GM18498 (cell line): ENCODE data around the gene TBX3.

Source experiments
- ATAC-seq: cut with Tn5 transposase; IDR thresholded peaks from one replicate; pipeline ENCODE4 v1.9.1; 2021; ENCODE audit warnings: mild to moderate bottlenecking, moderate library complexity; ENCODE audit not compliant: unreplicated experiment

The TBX3 gene

DNA sequence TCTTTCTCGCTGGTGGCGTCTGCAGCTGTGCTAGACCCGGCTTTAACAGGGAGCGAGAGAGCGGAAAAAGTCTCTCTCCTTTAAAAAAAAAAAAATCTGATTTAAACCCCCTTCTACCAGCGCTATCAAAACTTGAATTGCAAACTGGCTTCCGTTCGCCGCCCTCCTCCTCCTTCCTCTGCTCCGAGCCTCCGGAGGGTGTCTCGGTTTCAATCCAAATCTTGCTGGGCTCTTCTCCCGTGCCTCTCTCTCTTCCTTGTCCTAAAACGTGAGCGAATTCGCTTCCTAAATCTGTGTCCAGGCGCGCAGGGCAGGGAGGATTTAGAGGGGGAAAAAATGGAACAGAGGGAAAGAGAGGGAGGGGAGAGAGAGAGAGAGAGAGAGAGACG, 272 bp downstream of the TBX3 start:
- ATAC-seq, result no peak

DNA sequence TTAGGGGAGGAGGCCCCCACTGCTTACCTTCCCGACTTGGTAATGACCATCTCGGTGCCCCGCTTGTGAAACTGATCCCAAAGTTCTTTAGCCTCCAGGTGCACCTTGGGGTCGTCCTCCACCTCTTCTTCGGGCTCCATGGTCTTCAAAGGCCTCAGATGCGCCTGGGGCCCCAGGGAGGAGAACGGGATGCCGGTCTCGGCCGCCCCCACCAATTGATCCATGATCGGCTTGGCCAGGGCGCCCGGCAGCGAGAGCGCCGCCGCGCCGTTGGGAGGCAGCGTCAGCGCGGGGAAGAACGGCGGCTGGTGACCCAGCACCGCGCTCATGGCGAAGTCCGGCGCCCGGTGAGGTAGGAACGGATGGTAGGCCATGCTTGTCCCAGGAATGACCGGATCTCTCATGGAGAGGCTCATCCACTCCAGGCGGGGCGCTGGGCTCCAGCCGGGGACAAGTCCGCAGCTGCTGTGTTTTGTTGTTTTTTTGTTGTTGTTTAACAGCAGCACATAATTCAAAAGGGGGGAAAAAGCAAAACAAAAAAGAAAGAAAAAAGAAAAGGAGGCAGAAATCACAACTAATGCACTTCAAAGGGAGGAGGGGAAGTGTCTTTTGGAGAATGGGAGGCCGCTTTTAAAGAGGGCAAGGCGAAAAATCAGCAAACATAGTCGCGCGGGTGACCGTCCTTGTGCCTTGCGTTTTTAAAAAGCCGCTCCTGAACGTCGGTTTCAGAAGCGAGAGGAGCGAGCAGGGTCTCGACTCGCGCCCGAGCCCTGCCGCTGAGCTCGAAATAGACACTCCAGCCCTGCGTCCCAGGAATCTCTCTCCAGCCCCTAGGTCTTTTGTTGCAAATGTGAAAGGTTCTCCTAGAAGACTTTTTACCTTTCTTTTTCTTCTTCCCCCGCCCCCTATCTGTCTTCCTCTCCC, 928 bp downstream of the TBX3 start:
- no peak for ATAC-seq

DNA sequence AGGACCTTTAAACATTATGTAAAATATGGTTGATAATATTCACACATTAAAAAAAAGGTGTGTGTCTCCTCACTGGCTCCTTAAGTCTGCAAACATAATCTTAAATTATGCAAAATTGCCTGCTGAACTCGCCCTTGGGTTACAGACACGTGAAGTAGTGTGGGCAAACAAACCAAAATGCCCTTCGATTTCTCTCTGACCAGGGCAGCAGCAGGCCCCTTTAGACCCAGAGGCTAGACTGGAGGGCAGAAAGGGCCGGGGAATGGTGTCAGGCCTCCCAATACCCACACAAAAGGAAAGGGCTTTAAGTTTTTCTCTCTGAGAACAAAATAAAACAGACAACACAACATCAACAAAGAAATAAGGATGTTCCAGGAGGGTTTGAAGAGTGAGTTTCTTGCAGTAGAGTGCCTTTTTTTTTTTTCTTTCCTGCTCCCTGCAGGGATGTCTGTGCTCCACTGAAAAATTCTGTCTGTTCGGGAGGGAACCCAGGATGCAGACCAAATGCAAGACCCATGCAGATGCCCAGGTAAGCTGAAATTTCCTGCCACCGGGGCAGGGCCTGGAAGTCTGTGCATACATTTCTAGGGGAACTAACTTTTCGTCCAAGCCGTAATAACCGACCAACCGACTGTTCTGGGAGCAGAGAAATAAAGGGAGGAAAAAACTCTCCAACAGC, 1.7 kb downstream of the TBX3 start:
- no peak for ATAC-seq

DNA sequence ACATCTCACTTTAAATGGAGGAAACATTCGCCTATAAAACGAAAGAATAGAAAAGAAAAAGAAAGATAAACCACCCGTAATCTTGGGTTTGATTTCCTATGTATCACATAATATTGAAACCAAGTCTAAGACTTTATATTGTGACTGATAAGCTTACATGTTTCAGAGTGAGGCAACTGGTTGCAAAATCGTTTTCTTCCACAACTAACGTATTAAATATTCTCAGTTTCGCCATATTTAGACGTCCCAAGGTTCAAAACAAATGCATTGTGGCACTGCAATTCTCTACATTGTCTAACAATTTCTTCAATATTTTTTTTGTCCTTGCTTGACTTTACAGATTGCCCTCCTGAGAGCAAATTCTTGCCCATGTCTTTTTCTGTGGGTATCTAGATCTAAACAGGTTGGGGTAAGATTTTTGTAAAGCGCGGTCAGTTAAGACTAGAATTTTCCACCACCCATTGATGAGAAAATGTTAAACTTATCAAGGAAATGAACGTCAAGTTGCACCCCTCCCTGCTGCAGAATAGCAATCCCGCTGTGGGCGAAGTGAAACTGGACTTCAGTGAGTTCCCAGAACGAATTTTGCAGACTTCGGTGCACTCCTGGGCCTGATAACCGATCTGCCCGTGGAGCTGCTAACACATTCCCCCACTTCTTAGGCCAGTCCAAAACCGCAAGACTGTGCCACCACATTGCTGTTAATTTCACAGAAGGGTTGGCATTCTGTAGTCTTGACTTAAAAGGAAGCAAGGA, 2.7 kb downstream of the TBX3 start:
- no peak for ATAC-seq

DNA sequence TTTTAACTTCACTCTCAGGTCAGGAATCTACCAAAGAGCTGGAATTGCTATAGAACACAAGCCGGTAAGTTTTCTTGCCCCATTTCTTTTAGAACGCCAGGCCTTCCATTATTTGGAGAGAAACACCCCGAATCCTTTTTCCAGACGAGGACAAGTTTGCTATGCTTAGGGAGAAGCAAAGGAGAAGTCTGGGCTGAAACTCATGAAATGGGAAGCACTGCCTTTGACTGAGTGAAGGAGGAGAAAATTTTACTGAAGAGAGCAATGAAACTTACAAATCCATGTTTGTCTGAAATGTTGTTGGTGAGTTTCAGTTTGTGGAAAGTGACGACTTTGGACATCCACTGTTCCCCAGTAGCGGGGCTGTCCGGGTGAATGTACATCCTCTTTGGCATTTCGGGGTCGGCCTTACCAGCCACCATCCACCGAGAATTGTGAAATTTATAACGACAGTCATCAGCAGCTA, 3.3 kb downstream of the TBX3 start:
- no peak for ATAC-seq

DNA sequence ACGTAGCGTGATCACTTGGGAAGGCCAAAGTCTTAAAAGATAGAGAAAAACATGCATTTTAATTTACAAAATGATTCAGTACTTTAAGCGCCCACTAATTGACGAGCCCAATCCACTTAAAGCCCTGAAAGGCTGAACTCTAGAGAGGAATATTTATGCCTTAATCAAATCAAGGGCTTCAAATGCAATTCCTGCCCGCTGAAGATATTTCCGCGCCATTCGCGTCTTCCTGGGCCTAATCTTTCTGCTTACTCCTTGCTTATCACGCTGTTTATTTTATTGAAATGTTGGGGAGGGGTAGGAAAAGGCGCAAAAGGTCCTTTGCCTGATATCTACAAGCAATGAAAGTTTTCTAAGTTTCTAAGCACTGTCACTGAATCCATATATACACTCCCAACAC, 4.0 kb downstream of the TBX3 start:
- no peak for ATAC-seq

DNA sequence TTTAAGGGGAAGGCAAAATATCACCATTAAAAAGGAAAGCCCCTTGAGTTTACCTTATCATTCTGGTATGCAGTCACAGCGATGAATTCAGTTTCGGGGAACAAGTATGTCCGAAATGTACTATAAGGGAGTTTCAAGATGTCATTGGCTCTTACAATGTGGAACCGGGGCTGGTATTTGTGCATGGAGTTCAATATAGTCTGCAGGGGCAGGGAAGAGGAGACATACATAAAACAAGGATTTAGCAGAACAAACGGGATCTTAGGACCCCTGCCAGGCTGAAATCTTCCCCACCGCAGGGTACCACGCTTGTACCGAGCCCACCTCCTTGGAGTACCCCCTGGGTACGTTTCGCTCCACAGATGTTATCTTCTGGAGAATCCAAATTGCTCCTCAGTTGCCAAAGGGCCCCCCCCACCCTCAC, 4.5 kb downstream of the TBX3 start:
- ATAC-seq, result no peak

DNA sequence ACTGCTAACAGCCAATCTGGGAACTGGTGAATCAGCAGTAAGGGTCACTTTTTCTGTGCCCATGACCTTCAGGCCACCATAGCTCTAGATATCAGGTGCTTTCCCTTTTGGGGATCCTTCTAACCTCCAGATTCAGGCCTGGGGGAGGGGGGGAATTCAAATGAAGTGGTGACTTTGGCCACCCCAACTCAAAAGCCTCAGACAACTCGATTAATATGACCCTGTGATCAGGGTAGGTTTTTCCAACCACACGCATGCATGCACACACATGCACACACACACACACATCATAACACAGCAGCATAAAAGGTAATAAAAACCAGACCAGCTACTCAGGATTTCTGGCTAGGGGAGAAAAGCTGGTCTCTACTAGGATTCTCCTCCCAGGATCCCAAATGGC, 5.3 kb downstream of the TBX3 start:
- no peak for ATAC-seq

DNA sequence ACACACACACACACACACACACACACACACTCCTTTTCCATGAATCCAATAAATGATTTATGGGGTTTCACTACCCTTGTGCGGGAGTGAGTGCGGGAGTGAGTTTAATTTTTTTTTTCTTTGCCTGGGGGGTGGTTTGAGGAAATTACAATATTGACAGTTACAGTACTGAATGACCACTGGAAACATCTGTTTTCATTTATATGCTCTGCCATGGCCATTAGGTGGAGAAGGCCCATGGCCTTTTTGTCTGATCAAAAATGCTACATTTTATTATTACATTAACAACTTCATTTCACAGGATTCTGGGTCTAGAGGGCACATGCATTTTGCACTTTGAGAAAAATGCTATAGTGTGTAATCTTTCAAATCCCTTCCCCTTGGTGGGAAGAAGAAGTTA, 5.9 kb downstream of the TBX3 start:
- no peak for ATAC-seq

DNA sequence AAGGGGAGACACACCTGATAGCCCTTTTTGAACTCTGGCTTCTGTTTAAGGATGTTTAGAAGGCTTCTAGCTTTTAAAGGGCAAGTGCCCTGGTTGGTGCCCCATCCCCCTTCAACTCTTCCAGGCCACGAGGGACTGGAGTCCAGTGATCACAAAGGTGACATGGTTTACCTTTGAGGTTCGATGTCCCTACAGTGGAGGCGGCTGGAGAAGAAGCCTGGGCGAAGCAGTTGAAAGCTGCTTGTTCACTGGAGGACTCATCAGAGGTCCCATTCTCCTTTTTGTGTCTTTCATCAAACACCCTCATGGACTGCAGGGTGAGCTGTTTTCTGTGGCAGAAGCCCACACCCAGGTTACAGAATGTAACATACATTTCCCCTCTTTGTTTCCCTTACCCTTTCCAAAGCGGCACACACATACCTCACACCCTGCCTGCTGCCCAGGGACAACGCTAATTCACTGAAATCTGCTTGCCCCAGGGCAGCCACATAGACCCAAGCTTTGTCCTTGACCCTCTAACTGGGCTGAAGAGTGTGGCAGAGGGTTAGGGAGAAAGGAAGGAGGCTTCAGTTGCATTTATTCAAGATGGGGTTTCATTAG, 7.7 kb downstream of the TBX3 start:
- ATAC-seq, result no peak

DNA sequence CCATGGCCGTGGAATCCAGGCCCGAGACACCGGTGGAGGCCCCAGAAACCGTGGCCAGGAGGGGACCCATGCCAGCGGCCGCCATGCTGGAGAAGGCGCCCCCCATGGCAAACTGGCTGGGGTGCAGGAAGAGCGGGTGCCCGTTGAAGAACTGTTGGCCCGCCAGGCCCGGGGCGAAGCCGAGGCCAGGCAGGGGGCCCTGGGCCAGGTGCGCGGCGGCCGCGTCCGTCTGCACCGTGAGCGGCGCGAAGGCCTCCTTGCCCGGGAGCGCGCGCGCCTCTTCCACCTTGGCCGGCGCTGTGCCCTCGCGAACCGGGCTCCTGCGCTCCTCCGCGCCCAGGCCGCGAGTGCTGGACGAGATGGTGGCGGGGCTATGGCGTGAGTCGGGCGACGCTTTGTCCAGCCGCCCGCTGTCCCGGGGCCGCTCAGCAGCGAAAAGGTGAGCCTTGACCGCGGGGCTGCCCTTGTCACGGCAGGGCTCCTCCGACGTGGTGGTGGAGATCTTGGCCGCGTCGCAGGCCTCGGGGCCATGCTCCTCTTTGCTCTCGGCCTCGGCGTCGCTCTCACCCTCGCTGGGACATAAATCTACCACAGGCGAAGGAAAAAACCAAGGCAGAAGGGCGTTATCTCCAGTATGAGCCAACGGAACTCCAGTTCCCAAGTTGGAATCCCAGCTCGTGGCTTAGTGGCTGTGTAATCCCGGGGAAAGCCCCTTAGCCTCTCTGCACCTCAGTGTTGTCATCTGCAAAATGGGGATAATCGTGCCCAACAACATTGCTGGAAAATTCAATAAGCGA, 9.5 kb downstream of the TBX3 start:
- no peak for ATAC-seq

DNA sequence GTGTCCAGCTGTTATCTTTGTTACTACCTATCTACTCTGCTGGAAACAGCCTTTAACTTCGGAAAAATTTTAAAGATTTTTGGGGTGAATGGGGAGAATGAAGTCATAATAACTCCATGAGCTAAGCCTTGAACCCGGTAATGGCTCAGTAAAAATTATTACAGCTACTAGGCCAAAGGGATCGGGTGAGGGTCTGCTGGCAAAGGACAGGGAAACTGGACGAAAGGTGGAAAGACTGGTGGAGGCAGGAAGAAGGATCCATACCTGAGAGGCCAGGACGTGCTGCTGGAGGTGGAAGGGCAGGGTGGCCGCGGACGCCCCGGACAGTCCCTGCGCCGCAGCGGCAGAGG, 10.1 kb downstream of the TBX3 start:
- no peak for ATAC-seq

DNA sequence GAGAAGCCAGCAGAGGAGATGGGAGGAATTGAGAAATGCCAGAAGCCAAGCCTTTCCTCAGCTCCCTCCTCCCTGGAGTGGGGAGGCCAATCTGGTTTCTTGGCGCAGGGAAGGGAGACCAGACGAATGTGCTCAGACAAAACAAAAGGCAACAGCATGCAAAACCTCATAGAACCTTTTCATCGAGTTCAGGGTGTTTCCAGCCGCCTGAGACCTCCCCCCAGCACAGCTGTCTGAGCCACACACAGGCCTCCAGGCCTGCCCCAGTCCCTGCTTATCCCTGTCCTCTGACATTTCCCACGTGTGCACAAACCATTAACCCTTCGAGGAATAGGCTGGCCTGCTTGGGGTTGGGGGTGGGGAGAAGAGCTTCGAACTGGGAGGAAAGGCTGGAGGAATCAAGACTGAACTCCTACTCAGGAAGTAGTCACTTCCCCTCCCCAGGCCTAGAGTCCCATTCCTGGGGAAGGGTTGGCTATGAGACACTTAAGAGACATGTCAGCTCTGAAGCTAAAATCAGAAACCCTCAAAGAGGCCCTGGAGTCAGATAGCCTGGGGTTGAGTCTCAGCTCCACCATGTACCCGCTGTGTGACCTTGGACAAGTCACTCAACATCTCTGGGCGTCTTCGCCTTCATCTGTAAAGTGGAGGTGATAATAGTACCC, 10.7 kb downstream of the TBX3 start:
- no peak for ATAC-seq

DNA sequence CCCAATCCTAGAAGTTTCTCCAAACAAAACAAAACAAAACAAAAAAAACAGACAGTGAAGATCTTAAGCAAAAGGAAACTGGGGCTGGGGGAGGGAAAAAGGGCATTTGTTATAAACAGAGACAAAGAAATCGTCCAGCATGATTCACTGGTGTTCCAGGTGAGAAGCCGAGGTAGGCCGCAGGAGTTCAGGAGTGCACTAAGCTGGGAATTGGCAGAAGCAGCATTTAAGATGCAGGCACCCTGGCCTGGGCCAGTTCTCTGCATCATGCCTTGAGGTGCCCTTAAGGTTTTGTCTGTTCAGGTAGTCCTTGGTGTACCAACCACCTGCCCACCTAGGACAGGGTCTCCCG, 11.2 kb downstream of the TBX3 start:
- ATAC-seq, result no peak

DNA sequence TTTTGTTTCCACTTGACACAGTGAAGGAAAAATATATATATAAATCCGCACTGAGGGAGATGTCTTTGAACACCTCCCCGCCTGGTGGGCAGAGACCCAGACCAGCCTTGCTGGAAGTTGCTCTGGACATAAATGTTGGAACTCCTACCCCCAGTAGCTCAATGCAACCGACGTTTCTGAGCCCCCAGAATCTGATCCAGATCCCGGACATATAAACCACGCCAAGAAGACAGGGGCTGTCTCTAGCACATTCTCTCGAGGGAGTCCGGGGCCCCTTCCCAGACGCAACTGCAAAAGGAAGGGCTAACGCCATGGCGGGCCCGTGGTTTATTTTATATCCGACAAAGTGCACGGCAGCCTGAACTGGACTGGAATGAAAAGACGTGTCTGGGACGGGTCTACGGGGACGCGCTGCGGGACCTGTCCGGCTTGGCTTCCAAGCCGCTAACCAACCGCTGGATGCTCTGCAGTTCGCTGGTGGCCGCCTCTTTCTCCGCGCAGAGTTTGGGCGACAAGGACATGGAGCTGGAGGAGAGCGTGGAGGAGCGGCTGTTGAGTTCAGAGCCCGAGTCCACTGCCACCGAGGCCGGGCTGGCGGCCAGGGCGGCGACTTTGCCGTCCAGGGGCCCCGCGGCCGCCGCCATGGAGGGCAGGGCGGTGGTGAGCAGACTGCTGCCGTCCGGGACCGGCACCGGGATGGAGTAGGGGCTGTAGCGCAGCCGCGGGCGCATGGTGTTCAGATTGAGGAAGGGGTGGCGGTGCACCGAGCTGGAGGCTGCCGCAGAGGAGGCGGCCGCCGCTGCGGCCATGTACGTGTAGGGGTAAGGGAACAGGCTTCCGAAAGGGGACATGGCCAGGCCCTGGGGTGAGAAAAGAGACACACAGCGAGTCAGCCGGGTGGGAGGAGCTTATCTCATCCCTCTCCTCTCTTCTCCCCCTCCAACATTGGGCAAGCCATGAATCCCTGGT, 12.2 kb downstream of the TBX3 start:
- ATAC-seq, result no peak

DNA sequence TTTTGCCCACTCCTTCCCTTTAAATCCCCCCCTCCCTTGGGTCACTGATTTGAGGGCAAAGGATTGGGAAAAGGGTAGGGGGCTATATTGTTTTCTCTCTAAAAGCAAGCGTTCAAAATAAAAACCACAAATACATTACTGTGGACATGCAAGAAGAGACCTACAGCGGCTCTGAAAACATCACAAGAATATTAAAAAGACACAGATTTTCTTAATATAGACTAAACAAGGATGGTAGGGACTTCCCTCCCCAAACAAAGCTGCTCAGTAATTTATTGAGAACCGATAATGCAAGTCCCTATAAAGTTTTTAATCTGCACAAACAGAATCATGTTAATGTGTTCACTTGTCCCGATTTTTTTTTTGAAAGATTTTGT, 12.9 kb downstream of the TBX3 start:
- ATAC-seq, result no peak

DNA sequence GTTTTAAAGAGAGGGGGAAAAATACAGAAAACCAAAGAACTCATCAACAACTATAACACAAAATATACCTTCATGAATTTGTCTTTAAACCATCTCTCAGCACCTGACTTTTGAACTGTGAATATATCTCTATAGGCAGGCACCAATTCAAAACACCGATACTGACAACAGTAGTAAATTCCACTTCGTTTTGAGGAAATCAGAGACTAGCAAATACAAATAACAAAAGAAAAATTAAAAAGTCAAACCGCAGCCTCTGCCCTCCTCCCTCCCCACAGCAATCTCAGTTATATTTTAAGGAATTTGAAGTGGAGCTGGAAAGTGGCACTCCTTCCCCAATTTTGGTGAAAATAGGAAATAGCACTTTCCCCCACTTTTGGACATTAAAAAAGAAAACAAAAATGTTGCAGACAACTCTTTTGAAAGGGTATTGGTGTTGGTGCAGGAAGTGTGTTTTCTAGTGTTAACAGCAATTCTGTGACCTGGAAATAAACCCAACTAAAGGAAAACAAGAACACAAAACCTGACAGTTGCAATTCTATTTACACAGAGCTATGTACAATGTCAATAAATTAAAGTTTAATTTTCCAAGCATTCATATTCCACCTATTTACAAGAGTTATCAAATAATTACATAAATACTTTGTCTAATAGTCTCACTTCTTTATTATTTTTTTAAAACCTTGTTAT, 13.5 kb downstream of the TBX3 start:
- ATAC-seq, result no peak
